Activated naive CD4-positive, alpha-beta T cell treated with anti-CD3 and anti-CD28 coated beads, Interleukin-2, amount 10 ng/mL, durations not matched to agents 7 days and 5 days (primary cell): ENCODE data around the gene IQCK.
"Not testable (repeated sequence)": the region's sequence is repeated elsewhere in the genome, so short reads cannot be mapped to it uniquely, and the experiment has no call there.

ENCODE experiments used
- CTCF ChIA-PET: fragments of 350-600 bp; sonication (Branson Sonifier 250); formaldehyde crosslinking; loops from one replicate; lab custom pipeline; 2021; ENCODE audit warnings: antibody characterized with exemption; lab: Charles Lee
- DNase-seq: peaks from one replicate; pipeline ENCODE4 v3.0.0-alpha.2; 2020
- H3K27ac Mint-ChIP-seq: one replicate; pipeline ENCODE4 v1.8.0; 2021; ENCODE audit warnings: mild to moderate bottlenecking, moderate library complexity, mixed read lengths
- H3K27me3 Mint-ChIP-seq: one replicate; pipeline ENCODE4 v1.8.0; 2021; ENCODE audit warnings: mild to moderate bottlenecking, mixed read lengths
- H3K36me3 Mint-ChIP-seq: one replicate; pipeline ENCODE4 v1.8.0; 2021; ENCODE audit warnings: mixed read lengths
- H3K4me1 Mint-ChIP-seq: one replicate; pipeline ENCODE4 v1.8.0; 2021; ENCODE audit warnings: mixed read lengths
- H3K4me3 Mint-ChIP-seq: one replicate; pipeline ENCODE4 v1.8.0; 2021; ENCODE audit warnings: mild to moderate bottlenecking, moderate library complexity, mixed read lengths
- H3K9me3 Mint-ChIP-seq: one replicate; pipeline ENCODE4 v1.8.0; 2021; ENCODE audit warnings: mixed read lengths

Gene IQCK

DNA sequence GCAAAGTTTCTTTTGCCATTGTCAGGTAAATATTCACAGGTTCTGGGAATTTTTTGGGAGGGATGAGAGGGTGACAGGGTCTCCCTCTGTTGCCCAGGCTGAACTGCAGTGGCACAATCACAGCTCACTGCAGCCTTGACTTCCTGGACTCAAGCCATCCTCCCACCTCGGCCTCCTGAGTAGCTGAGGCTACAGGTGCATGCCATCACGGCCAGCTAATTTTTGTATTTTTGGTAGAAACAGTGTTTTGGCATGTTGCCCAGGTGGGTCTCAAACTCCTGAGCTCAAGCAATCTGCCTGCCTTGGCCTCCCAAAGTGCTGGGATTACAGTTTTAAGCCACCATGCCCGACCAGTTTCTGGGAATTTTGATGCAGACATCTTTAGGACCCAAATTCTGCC, 53.0 kb downstream of the IQCK start:
- CTCF ChIA-PET: no interaction called here

DNA sequence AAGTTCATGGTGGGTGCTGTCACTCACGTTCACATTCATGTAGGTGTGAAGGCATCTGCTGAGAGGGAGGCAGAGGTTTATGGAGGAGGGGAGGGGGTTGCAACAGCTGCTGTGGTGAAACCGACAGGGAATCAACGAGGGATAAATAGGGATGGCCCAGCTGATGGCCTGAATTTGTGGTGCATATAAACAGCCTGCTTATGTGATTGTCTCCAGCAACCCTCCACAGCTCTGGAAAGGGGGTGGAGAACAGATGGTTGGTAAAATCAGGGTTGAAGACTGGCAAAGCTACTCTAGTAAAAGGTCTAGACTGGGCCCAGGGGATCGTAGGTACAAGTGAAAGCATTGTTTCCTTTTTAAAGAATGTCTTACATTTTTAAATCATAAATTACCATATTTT, 53.7 kb downstream of the IQCK start:
- Mint-ChIP-seq H3K4me3 (no peak overlapping the region), H3K36me3 (no peaks in the 10 kb centered on the region), H3K9me3 (no peaks in the 10 kb centered on the region), H3K27me3 (peaks cover 4% of the 10 kb centered on the region), H3K27ac (no peak overlapping the region), H3K4me1 (no peaks in the 10 kb centered on the region)
- CTCF ChIA-PET: no interaction called here
- no peak for DNase-seq

More for the DNA sequence above, 53.0 kb downstream of the IQCK start:
- H3K36me3 Mint-ChIP-seq: no peaks in the 10 kb centered on the region
- H3K4me1 Mint-ChIP-seq: no peaks in the 10 kb centered on the region
- H3K4me3 Mint-ChIP-seq: no peak overlapping the region
- DNase-seq: no peak
- H3K27me3 Mint-ChIP-seq: peaks cover 4% of the 10 kb centered on the region
- H3K27ac Mint-ChIP-seq: no peak overlapping the region
- H3K9me3 Mint-ChIP-seq: no peaks in the 10 kb centered on the region

DNA sequence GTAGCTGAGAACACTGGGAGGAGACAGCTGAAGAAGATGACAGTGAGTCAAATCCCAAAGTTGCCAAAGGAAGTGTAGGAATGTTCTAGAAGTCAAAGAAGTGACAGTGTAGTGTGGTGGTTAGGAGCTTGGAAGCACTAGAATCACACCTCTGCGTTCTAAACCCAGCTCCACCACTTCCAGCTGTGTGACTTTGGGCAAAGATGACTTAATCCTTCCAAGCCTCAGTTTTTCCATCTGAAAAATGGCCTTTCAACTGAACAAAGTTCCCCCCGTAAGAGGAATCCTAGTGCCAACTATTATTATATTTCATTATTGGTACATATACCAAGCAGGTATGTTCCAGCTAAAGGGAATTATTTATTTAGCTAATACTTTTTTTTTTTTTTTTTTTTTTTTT, 56.0 kb downstream of the IQCK start:
- peaks cover 8% of the 10 kb centered on the region for H3K27me3 Mint-ChIP-seq
- H3K4me3 Mint-ChIP-seq: no peak overlapping the region
- CTCF ChIA-PET: interaction anchor here (1.1 kb wide), 1 partner anchor 172 kb away, joined by 3 read pairs; no protein-coding TSS in a partner anchor
- no peaks in the 10 kb centered on the region for H3K36me3 Mint-ChIP-seq
- DNase-seq: no peak
- no peaks in the 10 kb centered on the region for H3K9me3 Mint-ChIP-seq
- no peak overlapping the region for H3K27ac Mint-ChIP-seq
- peaks cover 4% of the 10 kb centered on the region for H3K4me1 Mint-ChIP-seq

DNA sequence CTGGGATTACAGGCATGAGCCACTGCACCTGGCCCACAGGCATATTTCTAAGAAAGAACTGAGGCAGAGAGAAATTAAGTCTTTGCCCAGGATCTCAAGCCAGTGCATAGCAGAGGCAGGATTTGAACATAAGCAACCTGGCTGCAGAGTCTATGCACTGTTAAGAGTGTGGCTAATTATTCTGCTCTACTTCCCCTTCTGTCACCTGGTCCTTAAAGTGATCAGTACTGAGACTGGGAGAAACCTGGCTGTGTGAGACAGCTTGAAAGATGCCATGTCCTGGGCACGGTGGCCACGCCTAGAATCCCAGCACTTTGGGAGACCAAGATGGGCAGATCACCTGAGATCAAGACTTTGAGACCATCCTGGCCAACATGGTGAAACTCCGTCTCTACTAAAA, 58.1 kb downstream of the IQCK start:
- no peak overlapping the region for H3K4me3 Mint-ChIP-seq
- H3K27ac Mint-ChIP-seq: no peak overlapping the region
- H3K4me1 Mint-ChIP-seq: peaks cover 4% of the 10 kb centered on the region
- H3K27me3 Mint-ChIP-seq: peaks cover 8% of the 10 kb centered on the region
- DNase-seq: no peak
- H3K9me3 Mint-ChIP-seq: no peaks in the 10 kb centered on the region
- CTCF ChIA-PET: no interaction called here
- no peaks in the 10 kb centered on the region for H3K36me3 Mint-ChIP-seq

DNA sequence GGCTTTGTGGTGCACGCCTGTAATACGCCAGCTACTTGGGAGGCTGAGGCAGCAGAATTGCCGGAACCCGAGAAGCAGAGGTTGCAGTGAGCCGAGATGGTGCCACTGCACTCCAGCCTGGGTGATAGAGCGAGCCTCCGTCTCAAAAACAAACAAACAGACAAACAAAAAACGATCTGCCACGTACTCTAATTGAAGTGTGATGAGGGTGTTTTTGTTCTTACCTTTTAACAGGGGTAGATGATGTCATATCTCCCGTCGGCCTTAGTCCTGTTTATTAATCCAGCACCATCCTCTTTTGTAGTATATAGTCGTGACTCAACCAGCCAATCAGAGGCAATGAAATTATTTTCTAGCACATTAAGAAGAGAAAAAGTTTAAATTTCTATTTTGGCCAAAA, 58.5 kb downstream of the IQCK start:
- CTCF ChIA-PET: no interaction called here
- Mint-ChIP-seq H3K36me3 (no peaks in the 10 kb centered on the region), H3K27ac (no peak overlapping the region), H3K27me3 (peaks cover 8% of the 10 kb centered on the region), H3K9me3 (no peaks in the 10 kb centered on the region), H3K4me1 (peaks cover 4% of the 10 kb centered on the region), H3K4me3 (no peak overlapping the region)
- DNase-seq: no peak

DNA sequence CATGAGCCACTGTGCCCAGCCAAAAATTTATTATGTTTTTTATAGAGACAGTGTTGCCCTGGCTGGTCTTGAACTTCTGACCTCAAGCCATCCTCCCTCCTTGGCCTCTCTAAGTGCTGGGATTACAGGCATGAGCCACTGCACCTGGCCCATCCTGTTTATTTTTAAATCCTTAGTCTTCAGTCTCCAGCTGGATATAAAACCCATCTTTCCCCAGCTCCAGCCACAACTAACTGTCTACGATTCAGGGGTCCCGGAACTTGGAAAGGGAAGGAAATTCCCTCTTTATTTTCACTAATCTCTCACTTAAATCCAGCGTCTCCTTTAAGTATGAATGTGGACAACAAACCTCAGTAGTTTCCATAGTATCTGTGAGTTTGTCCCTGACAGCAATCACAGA, 62.2 kb downstream of the IQCK start:
- Mint-ChIP-seq H3K9me3 (no peaks in the 10 kb centered on the region), H3K27ac (no peak overlapping the region), H3K4me3 (no peak overlapping the region), H3K36me3 (no peaks in the 10 kb centered on the region), H3K27me3 (peaks cover 8% of the 10 kb centered on the region), H3K4me1 (peaks cover 4% of the 10 kb centered on the region)
- DNase-seq: no peak
- CTCF ChIA-PET: no interaction called here

DNA sequence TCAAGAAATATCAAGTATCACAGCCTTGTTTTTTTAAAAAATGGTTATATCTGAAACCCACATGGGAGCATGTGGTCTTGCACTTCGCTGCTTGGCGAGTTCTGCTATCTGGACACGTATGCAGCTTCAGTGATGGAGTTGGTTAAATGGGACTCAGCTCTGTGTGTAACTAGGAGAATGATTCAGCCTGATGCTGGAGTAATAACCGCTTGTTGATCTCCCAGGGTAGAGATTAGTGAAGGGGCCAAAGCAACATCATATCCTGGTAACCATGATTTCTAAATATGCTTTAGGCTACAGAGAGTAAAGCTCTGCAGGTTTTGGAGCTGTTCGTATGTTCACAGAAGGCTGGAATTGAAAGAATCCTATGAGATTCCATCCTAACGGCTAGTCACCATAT, 63.2 kb downstream of the IQCK start:
- Mint-ChIP-seq H3K4me3 (no peak overlapping the region), H3K27me3 (peaks cover 8% of the 10 kb centered on the region), H3K9me3 (no peaks in the 10 kb centered on the region), H3K4me1 (peaks cover 4% of the 10 kb centered on the region), H3K27ac (no peak overlapping the region), H3K36me3 (no peaks in the 10 kb centered on the region)
- CTCF ChIA-PET: no interaction called here
- no peak for DNase-seq

DNA sequence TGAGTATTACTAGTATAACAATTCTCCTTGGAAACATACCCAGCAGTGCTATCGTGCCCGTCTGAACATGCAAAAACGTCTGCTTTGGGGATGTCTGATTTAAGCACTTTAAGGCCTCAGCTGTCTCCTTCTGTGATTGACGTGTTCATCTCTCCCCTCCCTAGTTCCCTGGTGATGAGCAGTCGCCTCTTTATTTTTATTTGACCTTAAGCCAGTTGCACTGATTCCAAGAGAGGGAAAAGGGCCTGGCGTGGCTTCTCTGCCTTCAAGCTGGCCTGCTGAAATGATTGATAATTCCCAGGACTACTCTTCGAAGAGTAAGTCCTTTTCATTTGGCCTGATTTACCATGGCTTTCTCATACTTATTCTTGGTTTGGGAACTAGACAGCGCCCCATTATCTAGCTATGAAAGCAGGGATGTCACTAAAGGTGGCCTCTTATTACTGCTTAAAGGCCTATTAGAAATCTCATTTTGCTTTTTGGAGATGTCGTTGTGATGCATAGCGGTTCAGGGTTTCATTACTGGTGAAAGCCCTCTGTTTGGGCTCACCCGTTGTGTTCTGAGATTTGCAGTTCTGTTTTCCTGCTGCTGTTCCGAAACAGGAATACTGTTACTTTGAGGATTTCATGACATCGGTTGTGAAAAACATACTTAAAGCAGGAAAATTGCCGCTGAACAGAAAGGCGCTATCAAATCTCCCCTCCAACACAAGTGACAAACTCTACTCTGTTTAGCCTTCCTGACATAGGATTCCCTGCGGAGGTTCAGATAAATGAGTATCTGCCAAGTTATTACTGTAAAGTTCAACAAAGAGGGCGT, 65.5 kb downstream of the IQCK start:
- no peak overlapping the region for H3K4me3 Mint-ChIP-seq
- no peak overlapping the region for H3K27ac Mint-ChIP-seq
- no peaks in the 10 kb centered on the region for H3K4me1 Mint-ChIP-seq
- no peaks in the 10 kb centered on the region for H3K9me3 Mint-ChIP-seq
- CTCF ChIA-PET: no interaction called here
- no peak for DNase-seq
- H3K36me3 Mint-ChIP-seq: no peaks in the 10 kb centered on the region
- H3K27me3 Mint-ChIP-seq: peaks cover 8% of the 10 kb centered on the region

DNA sequence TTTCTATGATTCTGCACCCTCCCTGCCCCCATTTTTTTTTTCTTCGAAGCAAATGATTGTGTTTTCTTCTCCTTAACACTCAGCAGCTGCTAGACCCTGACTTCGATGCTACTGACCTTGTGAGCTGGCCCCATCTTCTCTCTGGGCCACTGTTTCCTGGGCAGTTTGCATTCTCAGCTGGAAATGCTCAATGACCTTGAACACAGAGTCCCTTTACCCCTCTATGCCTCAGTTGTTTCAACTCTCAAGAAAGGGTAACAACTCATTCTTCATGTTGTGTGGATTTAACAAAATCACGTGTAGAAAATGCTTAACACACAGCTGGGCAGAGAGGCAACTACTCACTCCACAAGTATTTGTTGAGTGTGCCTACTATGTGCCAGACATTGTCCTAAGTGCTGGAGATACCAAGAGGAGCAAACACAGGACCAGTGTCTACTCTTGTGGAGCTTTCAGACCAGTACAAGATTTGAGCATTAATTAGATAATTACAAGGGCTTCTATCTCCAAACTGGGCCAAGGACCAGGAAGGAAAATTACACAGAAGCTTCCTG, 66.2 kb downstream of the IQCK start:
- Mint-ChIP-seq H3K9me3 (no peaks in the 10 kb centered on the region), H3K36me3 (no peaks in the 10 kb centered on the region), H3K27me3 (peaks cover 8% of the 10 kb centered on the region), H3K4me3 (no peak overlapping the region), H3K27ac (no peak overlapping the region), H3K4me1 (no peaks in the 10 kb centered on the region)
- DNase-seq: no peak
- CTCF ChIA-PET: no interaction called here

DNA sequence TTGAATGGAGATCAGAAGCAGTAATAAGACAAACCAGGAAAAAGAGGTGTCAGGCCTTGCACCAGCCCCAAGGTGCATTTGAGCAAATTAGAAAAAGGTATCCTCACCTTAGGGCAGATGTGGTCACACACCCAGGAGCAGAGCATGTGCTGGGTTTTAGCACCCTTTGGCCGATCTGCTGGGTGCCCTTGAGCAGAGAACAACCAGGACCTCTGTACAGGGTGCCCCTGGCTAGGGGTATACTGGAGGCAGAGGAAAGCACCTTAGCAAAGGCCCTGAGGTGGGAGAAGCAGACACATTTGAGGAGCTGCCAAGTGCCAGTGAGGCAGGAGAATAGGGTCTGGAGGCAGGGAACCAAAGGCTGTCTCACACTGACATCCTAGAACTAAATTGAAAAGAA, 67.0 kb downstream of the IQCK start:
- Mint-ChIP-seq H3K4me1 (no peaks in the 10 kb centered on the region), H3K4me3 (no peak overlapping the region), H3K27me3 (peaks cover 8% of the 10 kb centered on the region), H3K9me3 (no peaks in the 10 kb centered on the region), H3K36me3 (no peaks in the 10 kb centered on the region), H3K27ac (no peak overlapping the region)
- CTCF ChIA-PET: no interaction called here
- no peak for DNase-seq

DNA sequence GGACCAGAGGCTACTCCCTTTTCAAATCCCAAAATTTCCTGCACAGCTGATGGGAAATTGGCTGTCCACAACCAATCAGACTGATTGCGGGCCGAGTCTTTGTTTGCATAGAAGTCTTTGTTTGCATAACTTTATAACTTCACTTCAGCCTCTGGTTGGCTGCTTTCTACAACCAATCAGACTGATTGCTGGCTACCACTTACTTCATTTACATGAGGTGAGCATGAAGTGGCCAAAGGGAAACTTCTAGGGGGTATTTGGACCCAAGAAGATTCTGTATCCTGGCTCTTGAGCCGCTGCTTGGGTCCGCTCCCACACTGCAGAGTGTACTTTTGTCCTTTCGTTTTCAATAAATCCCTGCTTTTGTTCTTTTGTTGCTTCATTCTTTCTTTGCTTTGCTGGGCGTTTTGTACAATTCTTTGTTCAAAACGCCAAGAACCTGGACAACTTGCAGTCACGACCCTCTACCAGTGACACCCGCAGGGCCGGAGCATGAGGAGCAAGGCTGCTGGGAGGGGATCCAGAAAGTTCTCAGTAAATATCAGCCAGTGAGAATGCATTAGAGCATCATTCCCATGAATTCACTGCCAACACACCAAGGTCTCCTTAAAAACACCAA, 67.5 kb downstream of the IQCK start:
- Mint-ChIP-seq H3K4me3 (no peak overlapping the region), H3K27ac (no peak overlapping the region)
- no peak for DNase-seq

DNA sequence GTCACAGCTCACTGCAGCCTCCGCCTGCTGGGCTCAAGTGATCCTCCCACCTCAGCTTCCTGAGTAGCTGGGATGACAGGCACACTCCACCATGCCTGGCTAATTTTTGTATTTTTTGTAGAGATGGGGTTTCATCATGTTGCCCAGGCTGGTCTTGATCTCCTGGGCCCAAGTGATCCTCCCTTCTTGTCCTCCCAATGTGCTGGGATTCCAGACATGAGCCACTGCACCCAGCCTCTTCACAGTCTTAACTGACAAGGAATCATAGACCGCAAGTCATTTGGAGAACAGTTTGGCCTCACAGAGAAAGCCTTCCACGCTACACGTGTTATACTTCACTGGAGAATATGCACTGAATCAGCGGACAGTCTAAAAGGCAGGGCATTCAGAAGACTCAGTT, 83.3 kb downstream of the IQCK start:
- H3K4me3 Mint-ChIP-seq, H3K27me3 Mint-ChIP-seq: not testable (repeated sequence)
- H3K4me1 Mint-ChIP-seq: peaks cover 29% of the 10 kb centered on the region

More for the DNA sequence above, 67.5 kb downstream of the IQCK start:
- CTCF ChIA-PET: no interaction called here
- Mint-ChIP-seq H3K36me3 (no peaks in the 10 kb centered on the region), H3K9me3 (no peaks in the 10 kb centered on the region), H3K27me3 (peaks cover 8% of the 10 kb centered on the region), H3K4me1 (no peaks in the 10 kb centered on the region)

DNA sequence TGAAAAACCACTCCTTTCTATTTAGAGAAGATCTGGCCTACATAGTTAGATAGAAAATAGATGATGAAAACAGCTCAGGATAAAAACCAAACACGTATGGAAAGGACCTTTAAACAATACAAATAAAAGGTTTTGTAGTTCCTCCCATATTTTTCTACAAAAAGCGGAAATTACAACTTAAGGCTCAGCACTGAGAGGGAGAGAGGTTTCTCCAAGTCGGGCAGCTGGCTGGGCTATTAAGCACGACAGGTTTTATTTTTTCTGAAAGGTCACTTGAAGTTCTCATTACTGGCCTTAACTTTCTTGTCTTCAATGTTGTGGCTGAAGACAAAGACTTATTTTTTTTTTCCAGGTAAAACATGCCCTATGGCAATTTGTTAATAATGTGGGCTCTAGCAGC, 83.8 kb downstream of the IQCK start:
- H3K27ac Mint-ChIP-seq, DNase-seq, CTCF ChIA-PET, H3K4me3 Mint-ChIP-seq, H3K27me3 Mint-ChIP-seq: not testable (repeated sequence)
- peaks cover 14% of the 10 kb centered on the region for H3K9me3 Mint-ChIP-seq
- H3K4me1 Mint-ChIP-seq: peaks cover 29% of the 10 kb centered on the region
- peaks cover 17% of the 10 kb centered on the region for H3K36me3 Mint-ChIP-seq

More for the DNA sequence above, 83.3 kb downstream of the IQCK start:
- H3K9me3 Mint-ChIP-seq: peaks cover 14% of the 10 kb centered on the region
- CTCF ChIA-PET, DNase-seq, H3K27ac Mint-ChIP-seq: not testable (repeated sequence)
- peaks cover 17% of the 10 kb centered on the region for H3K36me3 Mint-ChIP-seq

DNA sequence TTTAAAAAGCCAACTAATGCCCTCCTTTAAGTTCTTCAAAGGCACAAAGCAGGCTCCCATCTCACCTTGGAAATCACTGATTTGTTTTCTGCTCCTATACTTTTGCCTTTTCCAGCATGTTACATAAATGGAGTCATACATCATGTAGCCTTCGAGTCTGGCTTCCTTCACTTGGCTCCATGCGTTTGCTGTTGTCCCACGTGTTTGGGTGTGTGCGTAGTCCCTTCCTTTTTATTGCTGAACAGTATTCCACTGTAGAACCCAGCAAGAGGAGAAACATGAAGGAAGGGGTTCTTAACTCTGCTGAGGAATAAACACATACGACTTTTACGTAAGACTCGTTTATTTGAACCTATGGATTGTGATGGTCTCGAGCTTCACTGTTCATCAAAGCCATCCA, 84.5 kb downstream of the IQCK start:
- no peaks in the 10 kb centered on the region for H3K27me3 Mint-ChIP-seq
- peaks cover 29% of the 10 kb centered on the region for H3K4me1 Mint-ChIP-seq
- DNase-seq: no peak
- H3K9me3 Mint-ChIP-seq: peaks cover 16% of the 10 kb centered on the region
- CTCF ChIA-PET: no interaction called here
- H3K4me3 Mint-ChIP-seq: no peak overlapping the region
- no peak overlapping the region for H3K27ac Mint-ChIP-seq
- H3K36me3 Mint-ChIP-seq: peaks cover 19% of the 10 kb centered on the region
